Measurements from ENCODE around the gene VPS26C. TPM values are rescaled to one million over a fixed set of nuclear protein-coding genes. Genes with fewer than 3 reads are reported as not detected.

The VPS26C gene
- total and polyA plus RNA-seq, 2 of the 8 experiments (the other 6 are each of a cell fraction or from before 2014, with no cell fraction given): 43.5 to 71.6 TPM

DNA sequence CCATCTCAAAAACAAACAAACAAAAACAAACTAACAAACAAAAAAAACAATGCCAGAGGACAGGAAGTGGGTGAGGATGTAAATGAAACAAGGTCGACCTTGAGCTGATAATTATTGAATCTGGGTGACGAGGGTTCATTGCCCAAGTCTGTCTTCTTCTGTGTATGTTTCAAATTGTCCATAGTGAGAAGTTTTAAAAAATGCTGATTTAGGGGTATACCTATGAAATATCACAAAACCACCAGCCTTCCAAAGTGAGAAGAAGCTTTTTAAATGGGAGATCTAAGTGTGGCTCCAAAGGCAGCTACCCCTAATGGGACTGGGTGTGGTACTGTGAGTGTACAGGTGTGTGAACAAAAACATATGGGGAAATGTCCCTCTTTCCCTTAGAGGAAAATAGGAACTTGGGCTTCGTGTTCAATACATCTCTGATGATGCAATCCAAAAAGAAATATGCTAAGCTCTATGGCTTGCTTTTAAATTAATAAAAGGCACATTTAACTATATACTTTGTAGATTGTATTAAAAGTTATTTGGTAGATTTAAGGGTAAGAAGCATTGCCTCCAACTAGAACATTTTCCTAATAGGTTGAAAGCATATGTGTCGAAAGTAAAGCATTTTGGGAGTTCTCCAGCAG, 33.1 kb upstream of the VPS26C start:
- H2BK5ac ChIP-seq (ENCODE audit: low read depth, low read length): no peak overlapping the region
- no peaks in the 10 kb centered on the region for H3K23me2 ChIP-seq (ENCODE audit: low read depth, low read length)
- H3K23ac ChIP-seq (ENCODE audit: insufficient read length): no peak overlapping the region
- H2BK20ac ChIP-seq (ENCODE audit: low read length): no peak overlapping the region
- H3K18ac ChIP-seq (ENCODE audit: extremely low read depth, low read length): no peak overlapping the region
- no peaks in the 10 kb centered on the region for H3K36me3 ChIP-seq (ENCODE audit: control insufficient read depth in 2 of 4, insufficient read depth in 4 of 4, low read length in 3 of 4)
- H3K4me2 ChIP-seq (ENCODE audit: insufficient read depth in 1 of 2, low read depth in 2 of 2, low read length in 2 of 2): no peak overlapping the region
- no peak for FAIRE-seq
- no peak overlapping the region for H2BK120ac ChIP-seq (replicated peaks; ENCODE audit: low read depth, low read length)
- WGBS, 2 experiments (ENCODE audit: extremely low coverage in 1 of 2, insufficient coverage in 1 of 2, insufficient read length in 1 of 2, insufficient replicate concordance in 2 of 2, low coverage in 1 of 2, low lambda C conversion rate in 2 of 2, missing lambda C conversion rate in 1 of 2): 86% methylated on average over 4 of the region's 4 CpGs; no CpG with 5 or more reads in 1 of the 2 experiments
- no peak overlapping the region for H3K56ac ChIP-seq (replicated peaks; ENCODE audit: insufficient read length, low read depth, low read length)
- H4K5ac ChIP-seq (ENCODE audit: insufficient read length, low read depth, low read length): no peak overlapping the region
- no peak overlapping the region for H3K14ac ChIP-seq (ENCODE audit: insufficient read length)
- no peak overlapping the region for H3K9ac ChIP-seq (replicated peaks in 1 of 4; ENCODE audit: extremely low read depth in 1 of 4, low read depth in 3 of 4, low read length in 3 of 4)
- CTCF ChIA-PET (ENCODE audit: partially characterized antibody): interaction anchor here (0.6 to 1.2 kb wide), 2 partner anchors 10 to 316 kb away, joined by 3 to 4 read pairs; no protein-coding TSS in a partner anchor
- H2BK15ac ChIP-seq (ENCODE audit: low read length): no peak overlapping the region
- H3K27me3 ChIP-seq (replicated peaks in 1 of 4; ENCODE audit: control insufficient read depth in 3 of 4, extremely low read depth in 1 of 4, insufficient read depth in 3 of 4, low read length in 3 of 4): no peaks in the 10 kb centered on the region
- no peaks in the 10 kb centered on the region for H3K79me2 ChIP-seq (ENCODE audit: control insufficient read depth in 1 of 2, insufficient read depth in 2 of 2, low read length in 2 of 2)
- H3K9me3 ChIP-seq (ENCODE audit: insufficient read depth in 2 of 2, low read depth in 1 of 2, low read length in 1 of 2): no peaks in the 10 kb centered on the region
- no peak overlapping the region for H2BK12ac ChIP-seq (ENCODE audit: low read depth, low read length)
- H3K4ac ChIP-seq (replicated peaks; ENCODE audit: insufficient read length, low read depth, low read length): no peak overlapping the region
- no peak overlapping the region for H3K27ac ChIP-seq (ENCODE audit: low read depth, low read length)
- no peak for DNase-seq (ENCODE audit: low read depth in 1 of 2, low spot score in 2 of 2)
- no peak overlapping the region for H4K8ac ChIP-seq (ENCODE audit: extremely low read depth, insufficient read depth, low read length)
- H2AK5ac ChIP-seq (ENCODE audit: low read depth, low read length): no peak overlapping the region
- H4K91ac ChIP-seq (replicated peaks; ENCODE audit: insufficient read length, low read length): no peak overlapping the region
- POLR2A ChIA-PET (ENCODE audit: partially characterized antibody): interaction anchor here (0.6 to 1.4 kb wide), 2 partner anchors 11 to 66 kb away, joined by 5 to 7 read pairs; partner anchors contain the start of gene DYRK1A
- H3K4me1 ChIP-seq (replicated peaks in 1 of 4; ENCODE audit: control insufficient read depth in 3 of 4, insufficient read depth in 4 of 4, low read length in 3 of 4): no peaks in the 10 kb centered on the region
- no peak overlapping the region for H2AFZ ChIP-seq (ENCODE audit: low read length)
- no peaks in the 10 kb centered on the region for H3K79me1 ChIP-seq (ENCODE audit: low read depth, low read length)
- H4K20me1 ChIP-seq (replicated peaks in 1 of 2; ENCODE audit: control insufficient read depth in 1 of 2, insufficient read depth in 2 of 2, low read length in 2 of 2): no peaks in the 10 kb centered on the region
- H3K4me3 ChIP-seq (ENCODE audit: extremely low read depth in 1 of 4, insufficient read depth in 2 of 4, low read depth in 3 of 4, low read length in 4 of 4): no peak overlapping the region
- TF ChIP-seq SP2 (IDR thresholded peaks at IDR 0.05; ENCODE audit: low read length) (no peak), EGR1 (IDR thresholded peaks at IDR 0.05; ENCODE audit: borderline replicate concordance, low read depth, low read length) (no peak), MAFK (IDR thresholded peaks at IDR 0.05; ENCODE audit: low read depth, low read length) (no peak), SP1 (IDR thresholded peaks at IDR 0.05; ENCODE audit: low read depth, low read length) (no peak), CREB1 (IDR thresholded peaks at IDR 0.05) (no peak), SAP30 (IDR thresholded peaks at IDR 0.05; ENCODE audit: insufficient read depth, insufficient replicate concordance, low read length) (no peak), HDAC2 (IDR thresholded peaks at IDR 0.05; ENCODE audit: borderline replicate concordance in 1 of 2, low read depth in 2 of 2, low read length in 2 of 2) (no peak), TAF7 (optimal IDR thresholded peaks at IDR 0.05; ENCODE audit: borderline replicate concordance, low read depth, low read length) (no peak), EZH2 (IDR thresholded peaks at IDR 0.05; ENCODE audit: low read depth, low read length, severe bottlenecking) (no peak)
- TF ChIP-seq, protein P1, sequence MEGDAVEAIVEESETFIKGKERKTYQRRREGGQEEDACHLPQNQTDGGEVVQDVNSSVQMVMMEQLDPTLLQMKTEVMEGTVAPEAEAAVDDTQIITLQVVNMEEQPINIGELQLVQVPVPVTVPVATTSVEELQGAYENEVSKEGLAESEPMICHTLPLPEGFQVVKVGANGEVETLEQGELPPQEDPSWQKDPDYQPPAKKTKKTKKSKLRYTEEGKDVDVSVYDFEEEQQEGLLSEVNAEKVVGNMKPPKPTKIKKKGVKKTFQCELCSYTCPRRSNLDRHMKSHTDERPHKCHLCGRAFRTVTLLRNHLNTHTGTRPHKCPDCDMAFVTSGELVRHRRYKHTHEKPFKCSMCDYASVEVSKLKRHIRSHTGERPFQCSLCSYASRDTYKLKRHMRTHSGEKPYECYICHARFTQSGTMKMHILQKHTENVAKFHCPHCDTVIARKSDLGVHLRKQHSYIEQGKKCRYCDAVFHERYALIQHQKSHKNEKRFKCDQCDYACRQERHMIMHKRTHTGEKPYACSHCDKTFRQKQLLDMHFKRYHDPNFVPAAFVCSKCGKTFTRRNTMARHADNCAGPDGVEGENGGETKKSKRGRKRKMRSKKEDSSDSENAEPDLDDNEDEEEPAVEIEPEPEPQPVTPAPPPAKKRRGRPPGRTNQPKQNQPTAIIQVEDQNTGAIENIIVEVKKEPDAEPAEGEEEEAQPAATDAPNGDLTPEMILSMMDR (IDR thresholded peaks at IDR 0.05; ENCODE audit: control extremely low read depth in 1 of 3, insufficient read depth in 1 of 3, low read depth in 1 of 3, low read length in 3 of 3): no peak
